H1 (cell line): ENCODE data around the gene FKBP8. TPM values are rescaled to one million over a fixed set of nuclear protein-coding genes. Genes with fewer than 3 reads are reported as not detected.

Source experiments
- HDAC2 ChIP-seq, 2 experiments: fragments of 300-600 bp in 1 of 2; sonication (generic) in 1 of 2; IDR thresholded peaks; 2 replicates each; pipeline ENCODE4 v1.6.1; 2011 to 2012; ENCODE audit warnings: low read depth in 2 of 2, low read length in 2 of 2, mild to moderate bottlenecking in 2 of 2, moderate library complexity in 2 of 2, borderline replicate concordance in 1 of 2, inconsistent platforms in 1 of 2
- SP4 ChIP-seq: IDR thresholded peaks from 2 replicates; pipeline ENCODE4 v1.6.1; 2012; ENCODE audit warnings: low read length, inconsistent platforms
- polyA plus RNA-seq, 7 experiments: library from polyadenylated mRNA; depleted of rRNA in 3 of 7; stranded (reverse) in 5 of 7; unstranded in 2 of 7; fragments of >200 nt in 5 of 7; fragments of 200-250 nt in 2 of 7; gene quantifications; 1 replicate in 5 of 7; 2 replicates in 1 of 7; 4 replicates in 1 of 7; pipeline versions ENCODE4 v1.2.1 to v1.2.3, GENCODE V29; 2011 to 2013; ENCODE audit warnings: missing spikeins in 2 of 7, mixed read lengths in 2 of 7
- total RNA-seq: library from RNA; stranded (reverse); fragmentation: NEBNext Ultra II Directional; extraction: Animal tissue kit (Norgen Biotek cat#: 25700); gene quantifications from 2 replicates; pipeline ENCODE4 v1.2.1, GENCODE V29; 2021
- TF ChIP-seq, protein P1 (sequence below): IDR thresholded peaks from 2 replicates; pipeline ENCODE4 v1.6.1; 2012; ENCODE audit warnings: inconsistent platforms

Gene FKBP8
- total and polyA plus RNA-seq, 2 of the 8 experiments (the other 6 are each of a cell fraction or from before 2014, with no cell fraction given): 264 to 309 TPM

DNA sequence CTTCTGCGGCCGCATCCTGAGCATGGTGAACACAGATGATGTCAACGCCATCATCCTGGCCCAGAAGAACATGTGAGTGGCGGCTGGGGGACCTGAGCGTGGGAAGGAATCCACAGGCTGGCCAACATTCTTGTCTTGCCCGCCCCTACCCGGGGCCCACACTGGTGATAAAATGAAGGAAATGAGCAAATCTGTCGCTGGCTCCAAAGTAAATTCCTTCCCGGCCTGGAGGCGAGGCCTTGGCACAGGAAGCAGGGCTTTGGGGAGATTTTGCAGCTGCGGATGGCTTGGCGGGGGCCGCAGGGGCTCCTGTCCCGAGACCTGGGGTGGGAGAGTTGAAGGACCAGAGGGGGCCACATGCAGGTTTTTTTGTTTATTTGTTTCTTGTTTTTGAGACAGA lies 18.7 kb upstream of the FKBP8 start (continued):
- TF ChIP-seq HDAC2 (IDR thresholded peaks at IDR 0.05; ENCODE audit: borderline replicate concordance in 1 of 2, low read depth in 2 of 2, low read length in 2 of 2) (no peak), SP4 (no peak)
- TF ChIP-seq, protein P1, sequence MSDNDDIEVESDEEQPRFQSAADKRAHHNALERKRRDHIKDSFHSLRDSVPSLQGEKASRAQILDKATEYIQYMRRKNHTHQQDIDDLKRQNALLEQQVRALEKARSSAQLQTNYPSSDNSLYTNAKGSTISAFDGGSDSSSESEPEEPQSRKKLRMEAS: no peak
